DND-41 (cell line): ENCODE data around the gene ARL5C.

Source experiments
- CTCF ChIP-seq: IDR thresholded peaks from 2 replicates; pipeline ENCODE4 v1.5.1; 2012; ENCODE audit warnings: borderline replicate concordance, low read length, moderate library complexity, mild to moderate bottlenecking; ENCODE audit not compliant: poor library complexity, severe bottlenecking; ENCODE audit errors: extremely low read depth
- EZH2 ChIP-seq: IDR thresholded peaks from 3 replicates; pipeline ENCODE4 v1.6.1; 2012; ENCODE audit warnings: borderline replicate concordance, low read depth, mild to moderate bottlenecking, moderate library complexity, low read length, inconsistent platforms; ENCODE audit not compliant: severe bottlenecking

- TF ChIP-seq CTCF, result no peak
- no peak for TF ChIP-seq EZH2
These were observed 1.5 kb upstream of the ARL5C start for GRCh38 chr17:39167476-39167875.
